GM19023 (cell line): ENCODE data around the gene ANAPC15.
"Not testable (repeated sequence)": the region's sequence is repeated elsewhere in the genome, so short reads cannot be mapped to it uniquely, and the experiment has no call there.

Source experiments
- ATAC-seq: cut with Tn5 transposase; IDR thresholded peaks from one replicate; pipeline ENCODE4 v1.9.1; 2021; ENCODE audit warnings: mild to moderate bottlenecking, moderate library complexity; ENCODE audit not compliant: unreplicated experiment

Gene ANAPC15

DNA sequence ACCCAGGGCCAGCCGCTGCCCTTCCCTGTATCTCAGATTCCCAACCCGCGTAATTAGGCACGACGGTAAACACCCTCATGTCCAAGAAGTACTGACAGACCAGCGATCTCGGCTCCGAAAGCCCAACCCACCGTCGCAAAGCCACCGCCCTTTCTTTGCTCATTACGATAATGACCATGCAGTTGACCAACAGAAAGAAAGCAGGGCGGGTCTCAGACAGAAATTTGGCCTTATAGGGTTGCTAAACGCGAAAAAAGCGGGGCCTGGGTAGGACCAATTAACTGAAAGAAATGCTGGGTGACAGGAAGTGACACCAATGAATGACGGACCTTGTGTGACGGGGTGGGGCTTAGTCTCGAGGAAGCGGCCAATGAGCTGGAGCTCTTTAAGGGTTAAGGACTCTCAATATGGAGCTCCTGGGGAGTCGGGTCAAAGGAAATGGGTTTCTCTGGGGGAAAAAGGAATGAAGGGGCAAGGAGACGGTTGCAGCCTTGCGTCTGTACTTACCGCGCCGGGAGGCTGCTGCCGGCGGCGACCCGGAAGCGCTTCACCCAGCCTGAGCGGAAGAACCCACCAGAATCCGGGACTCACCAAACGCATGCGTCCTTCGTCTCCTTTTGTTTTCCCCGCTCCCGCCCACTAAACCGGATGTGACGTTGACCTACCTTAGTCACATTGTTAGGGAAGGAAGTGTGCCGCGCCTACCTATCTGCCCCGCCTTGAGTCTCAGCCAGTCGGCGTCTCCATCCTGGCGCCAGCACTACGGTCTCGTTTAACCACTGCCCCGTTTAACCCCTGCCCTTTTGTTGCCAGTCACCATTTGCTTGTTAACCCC, at the start of gene ANAPC15:
Gene ANAPC15, minus strand, starts transcription at position 553 of the 835 bp plus-strand sequence. CDS start 1,419 bp downstream, outside the sequence.
- ATAC-seq, result peak; percentile 88

DNA sequence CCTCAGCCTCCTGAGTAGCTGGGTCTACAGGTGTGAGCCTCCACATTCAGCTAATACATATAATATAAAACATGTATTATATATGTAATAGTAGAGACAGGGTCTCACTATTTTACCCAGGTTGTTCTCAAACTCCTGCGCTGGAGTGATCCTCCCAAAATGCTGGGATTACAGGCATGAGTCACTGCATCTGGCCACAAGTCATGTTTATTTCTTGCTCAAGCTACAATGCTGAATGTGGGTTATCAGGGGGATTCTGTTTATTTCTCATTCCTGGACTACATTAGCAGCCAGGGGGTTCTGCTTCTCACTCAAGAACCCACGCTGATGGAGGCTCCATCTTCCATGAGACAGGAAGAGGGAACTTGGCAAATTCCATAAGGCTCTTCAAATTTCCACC, 47.8 kb upstream of the ANAPC15 start:
- ATAC-seq, result no peak

DNA sequence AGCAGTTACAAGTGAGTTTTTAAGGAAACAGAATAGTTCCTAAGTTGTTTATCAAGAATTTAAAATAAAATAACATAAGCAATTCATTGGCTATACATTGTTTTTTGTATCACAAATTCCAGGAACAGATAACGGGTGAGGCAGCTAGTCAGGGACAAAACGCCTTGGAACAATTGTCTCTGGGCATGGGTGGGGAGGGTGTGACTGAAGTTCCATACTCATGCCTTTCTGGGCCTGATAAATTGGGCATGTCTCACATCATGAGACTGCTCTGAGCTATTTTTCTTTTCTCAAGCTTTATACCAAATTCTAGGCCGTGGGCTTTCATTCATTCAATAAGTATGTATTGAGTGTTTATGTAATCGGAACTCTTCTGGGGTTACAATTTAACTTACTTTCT, 44.6 kb upstream of the ANAPC15 start:
- no peak for ATAC-seq

DNA sequence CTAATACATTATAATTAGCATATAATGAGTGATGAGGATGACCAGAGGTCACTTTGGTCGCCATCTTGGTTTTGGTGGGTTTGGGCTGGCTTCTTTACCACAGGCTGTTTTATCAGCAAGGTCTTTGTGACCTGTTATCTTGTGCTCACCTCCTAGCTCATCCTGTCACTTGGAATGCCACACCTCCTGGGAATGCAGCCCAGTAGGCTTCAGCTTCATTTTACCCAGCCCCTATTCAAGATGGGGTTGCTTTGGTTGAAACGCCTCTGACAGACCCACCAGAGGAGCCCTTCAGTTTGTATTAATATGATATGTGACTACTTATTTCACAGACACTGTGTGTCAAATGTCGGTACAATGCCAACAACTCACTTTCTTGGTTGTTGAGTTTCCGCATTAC, 43.3 kb upstream of the ANAPC15 start:
- no peak for ATAC-seq

DNA sequence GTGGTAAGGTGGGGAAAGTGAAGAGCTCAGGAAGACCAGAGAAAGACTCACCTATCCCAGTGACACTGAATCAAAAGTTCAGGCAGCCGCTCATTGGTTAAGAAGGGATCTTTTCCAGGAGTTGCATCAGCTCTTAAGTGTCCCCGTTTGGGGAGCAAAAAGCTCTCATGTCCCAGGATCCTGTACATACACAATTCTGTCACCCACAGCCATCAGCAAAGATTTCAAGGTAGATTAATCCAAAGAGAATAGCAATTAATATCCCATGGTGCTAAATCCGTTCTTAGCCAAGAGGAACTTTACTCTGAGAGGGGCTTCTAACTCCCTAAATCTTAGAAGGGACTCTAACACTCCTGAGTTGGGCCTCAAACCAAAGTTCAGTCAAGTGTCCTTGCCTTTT, 42.3 kb upstream of the ANAPC15 start:
- no peak for ATAC-seq

DNA sequence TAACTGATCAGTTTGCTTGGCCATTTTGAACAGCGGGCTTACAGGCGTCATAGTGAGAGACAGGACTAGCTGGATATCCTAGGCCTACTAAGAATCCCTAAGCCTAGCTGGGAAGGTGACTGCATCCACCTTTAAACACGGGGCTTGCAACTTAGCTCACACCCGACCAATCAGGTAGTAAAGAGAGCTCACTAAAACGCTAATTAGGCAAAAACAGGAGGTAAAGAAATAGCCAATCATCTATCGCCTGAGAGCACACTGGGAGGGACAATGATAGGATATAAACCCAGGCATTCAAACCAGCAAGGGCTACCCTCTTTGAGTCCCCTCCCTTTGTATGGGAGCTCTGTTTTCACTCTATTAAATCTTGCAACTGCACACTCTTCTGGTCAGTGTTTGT, 41.4 kb upstream of the ANAPC15 start:
- not testable (repeated sequence) for ATAC-seq

DNA sequence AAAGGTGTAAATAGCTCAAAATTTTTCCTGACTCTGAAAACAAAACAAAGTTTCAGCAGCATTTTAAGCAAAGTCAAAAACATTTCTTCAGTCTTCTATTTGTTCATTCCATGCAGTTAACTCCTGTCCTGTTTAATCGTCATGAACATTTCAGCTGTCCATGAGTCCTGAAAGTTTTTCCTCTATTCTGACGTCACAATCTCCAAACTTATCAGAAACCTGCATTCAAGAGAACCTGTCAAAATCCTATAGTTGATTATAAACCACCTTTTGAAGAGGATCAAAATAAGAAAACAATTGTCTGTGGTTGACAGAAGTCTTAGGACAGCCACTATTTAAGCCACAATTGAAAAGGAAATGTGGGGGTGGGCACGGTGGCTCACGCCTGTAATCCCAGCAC, 38.4 kb upstream of the ANAPC15 start:
- ATAC-seq, result no peak

DNA sequence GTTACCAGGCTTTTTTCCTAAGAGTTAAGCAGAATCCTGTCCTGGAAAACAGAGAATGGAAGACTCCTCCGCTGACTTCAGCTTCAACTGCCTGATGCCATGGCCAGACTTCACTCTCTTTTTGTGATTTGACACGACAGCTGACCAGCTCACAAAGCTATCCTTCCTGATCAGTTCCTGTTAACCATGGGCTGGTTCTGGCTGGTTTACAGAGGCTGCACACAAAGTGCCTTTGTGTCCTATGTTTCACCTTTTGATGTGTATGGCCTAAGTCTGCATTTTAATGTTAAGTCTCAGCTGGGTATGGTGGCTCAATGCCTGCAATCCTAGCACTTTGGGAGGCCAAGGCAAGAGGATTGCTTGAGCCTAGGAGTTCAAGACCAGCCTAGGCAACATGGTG, 34.1 kb upstream of the ANAPC15 start:
- ATAC-seq, result no peak

DNA sequence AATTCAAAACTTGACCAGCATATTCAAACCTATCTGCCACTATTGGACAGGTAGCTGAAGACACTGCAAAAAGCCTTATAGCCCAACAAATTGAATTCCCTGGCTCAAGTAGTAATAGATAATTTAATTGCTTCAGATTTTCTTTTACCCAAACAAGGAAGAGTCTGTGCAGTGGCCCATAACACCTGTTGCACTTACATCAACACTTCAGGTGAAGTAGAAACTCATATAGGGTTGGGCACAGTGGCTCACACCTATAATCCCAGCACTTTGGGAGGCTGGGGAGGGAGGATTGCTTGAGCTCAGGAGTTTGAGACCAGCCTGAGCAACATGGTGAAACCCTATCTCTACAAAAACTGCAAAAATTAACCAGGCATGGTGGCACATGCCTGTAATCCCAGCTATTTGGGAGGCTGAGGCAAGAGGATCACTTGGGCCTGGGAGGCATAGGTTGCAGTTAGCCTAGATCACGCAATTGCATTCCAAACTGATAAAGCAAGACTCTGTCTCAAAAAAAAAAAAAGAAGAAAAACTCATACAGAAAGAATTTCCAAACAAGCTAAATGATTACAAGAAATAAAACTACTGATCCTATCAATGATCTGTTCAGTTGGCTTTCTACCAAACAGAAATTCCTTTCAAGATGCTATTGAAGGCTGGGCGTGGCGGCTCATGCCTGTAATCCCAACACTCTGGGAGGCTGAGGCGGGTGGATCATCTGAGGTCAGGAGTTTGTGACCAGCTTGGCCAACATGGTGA, 32.5 kb upstream of the ANAPC15 start:
- ATAC-seq, result no peak

DNA sequence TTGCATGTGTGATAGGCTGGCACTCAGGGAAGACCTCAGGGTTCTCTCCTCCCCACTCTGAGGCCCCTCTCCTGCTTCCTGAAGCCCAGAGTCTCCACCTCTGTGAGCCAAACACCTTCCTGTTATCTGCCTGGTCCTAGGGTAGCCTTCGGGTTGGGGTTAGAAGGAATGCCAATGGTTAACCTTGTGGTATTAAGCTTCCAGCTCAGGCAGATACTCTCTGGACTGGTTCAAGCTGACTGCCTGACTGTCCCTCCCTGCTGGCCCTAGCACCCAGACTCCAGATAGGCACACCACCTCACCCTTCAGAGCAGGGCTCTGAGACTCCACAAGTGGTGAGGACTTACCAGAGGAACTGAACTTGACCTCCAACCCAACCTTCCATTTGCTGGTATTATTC, 30.0 kb upstream of the ANAPC15 start:
- not testable (repeated sequence) for ATAC-seq

DNA sequence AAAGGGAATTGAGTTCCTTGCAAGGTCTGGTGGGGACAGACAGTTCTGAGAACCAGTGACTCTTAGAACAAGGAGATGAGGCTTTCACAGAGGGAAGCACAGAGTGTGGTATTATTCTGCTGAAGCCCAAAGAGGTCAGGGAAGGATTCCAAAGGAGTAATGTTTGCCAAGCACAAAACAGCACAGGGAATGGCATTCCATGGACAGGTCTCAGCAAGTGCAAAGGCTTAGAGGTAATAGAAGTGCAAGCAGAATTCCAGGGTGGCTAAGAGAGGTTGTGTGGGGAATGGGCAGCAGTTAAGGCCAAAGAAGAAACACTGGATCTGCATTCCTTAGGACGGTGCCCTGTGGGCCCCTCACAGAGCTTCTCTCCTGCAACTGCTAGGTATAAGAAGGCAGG, 29.6 kb upstream of the ANAPC15 start:
- ATAC-seq, result not testable (repeated sequence)

DNA sequence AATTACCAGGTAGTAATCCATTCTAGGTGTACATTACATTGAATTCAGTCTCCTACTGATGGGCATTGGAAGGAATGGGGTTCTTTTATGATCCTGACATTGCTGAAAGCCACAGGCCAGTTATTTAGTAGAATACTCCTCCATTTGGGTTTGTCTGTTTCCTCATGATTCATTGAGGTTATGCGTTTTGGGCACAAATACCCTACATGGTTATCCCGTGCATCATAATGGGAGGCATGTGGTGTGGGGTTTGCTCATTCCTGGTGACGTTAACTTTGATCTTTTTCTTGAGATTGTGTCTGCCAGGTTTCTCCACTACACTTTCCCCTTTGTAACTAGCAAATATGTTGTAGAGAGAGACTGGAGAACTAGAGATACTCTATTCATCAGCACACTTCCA, 28.6 kb upstream of the ANAPC15 start:
- no peak for ATAC-seq

DNA sequence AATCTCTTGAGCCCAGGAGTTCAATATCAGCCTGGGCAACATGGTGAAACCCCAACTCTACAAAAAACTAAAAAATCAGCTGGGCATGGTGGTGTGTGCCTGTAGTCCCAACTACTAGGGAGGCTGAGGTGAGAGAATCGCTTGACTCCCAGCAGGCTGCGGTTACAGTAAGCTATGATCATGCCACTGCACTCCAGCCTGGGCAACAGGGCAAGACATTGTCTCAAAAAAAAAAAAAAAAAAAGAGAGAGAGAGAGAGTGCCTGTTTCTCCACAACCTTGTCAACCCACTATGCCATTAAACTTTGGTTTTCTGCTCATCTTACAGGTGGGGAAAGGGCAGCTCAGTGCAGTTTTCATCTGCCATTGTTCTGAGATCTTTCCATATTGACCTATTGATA, 28.2 kb upstream of the ANAPC15 start:
- no peak for ATAC-seq

DNA sequence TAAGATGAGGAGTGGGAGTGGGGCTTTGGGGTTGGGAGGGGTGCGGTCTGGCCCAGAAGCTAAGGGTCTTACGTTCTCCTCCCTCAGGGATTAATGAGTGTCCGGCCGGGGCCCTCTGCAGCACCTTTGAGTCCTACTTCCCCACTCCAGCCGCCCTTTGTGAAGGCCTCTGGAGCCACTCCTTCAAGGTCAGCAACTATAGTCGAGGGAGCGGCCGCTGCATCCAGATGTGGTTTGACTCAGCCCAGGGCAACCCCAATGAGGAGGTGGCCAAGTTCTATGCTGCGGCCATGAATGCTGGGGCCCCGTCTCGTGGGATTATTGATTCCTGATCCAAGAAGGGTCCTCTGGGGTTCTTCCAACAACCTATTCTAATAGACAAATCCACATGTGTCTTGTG, 27.0 kb upstream of the ANAPC15 start:
- no peak for ATAC-seq

DNA sequence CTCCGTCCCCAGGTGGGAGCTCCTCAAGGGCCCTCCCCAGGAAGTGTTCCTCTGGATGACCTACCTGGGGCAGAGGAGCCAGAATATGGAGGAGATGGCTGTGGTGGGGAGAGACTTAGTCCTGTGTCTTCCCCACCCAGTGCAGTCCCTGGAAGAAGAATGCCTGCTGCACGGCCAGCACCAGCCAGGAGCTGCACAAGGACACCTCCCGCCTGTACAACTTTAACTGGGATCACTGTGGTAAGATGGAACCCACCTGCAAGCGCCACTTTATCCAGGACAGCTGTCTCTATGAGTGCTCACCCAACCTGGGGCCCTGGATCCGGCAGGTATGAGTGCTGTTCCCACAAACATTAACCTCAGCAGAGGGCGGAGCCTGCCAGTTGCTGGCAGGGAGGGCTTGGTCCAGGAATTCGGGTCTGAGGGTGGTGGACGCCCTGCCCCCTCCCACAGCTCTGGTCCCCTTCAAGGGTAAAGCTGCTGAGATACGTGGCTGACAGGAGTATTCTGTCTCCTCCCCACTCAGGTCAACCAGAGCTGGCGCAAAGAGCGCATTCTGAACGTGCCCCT, 26.4 kb upstream of the ANAPC15 start:
- ATAC-seq, result no peak

DNA sequence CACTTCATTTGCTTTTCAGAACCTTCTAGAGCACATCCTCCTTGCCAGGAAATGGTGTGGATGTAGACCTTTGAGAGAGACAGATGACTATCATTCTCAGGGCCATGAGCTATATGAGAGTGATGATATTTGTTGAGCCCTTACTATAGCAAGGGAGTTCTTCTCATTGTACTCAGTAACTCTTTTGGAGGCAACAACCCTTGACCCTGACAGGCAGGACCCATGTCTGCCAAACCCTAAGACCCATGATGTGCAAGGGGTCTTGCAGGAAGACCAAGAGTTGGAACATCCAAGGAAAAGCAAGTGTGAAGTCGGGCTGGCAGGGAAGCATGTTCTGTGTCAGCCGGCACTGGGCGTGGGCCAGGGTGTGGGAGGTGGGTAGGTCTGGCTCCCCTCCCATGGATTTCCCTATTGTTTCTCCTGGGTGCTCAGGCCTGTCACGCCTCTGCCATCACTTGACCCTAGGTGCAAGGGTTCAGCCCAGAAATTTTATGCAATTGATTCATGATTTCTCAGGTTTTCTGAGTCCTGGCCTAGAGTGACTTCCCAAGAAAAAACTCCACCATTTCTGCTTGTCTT, 24.3 kb upstream of the ANAPC15 start:
- ATAC-seq, result no peak

DNA sequence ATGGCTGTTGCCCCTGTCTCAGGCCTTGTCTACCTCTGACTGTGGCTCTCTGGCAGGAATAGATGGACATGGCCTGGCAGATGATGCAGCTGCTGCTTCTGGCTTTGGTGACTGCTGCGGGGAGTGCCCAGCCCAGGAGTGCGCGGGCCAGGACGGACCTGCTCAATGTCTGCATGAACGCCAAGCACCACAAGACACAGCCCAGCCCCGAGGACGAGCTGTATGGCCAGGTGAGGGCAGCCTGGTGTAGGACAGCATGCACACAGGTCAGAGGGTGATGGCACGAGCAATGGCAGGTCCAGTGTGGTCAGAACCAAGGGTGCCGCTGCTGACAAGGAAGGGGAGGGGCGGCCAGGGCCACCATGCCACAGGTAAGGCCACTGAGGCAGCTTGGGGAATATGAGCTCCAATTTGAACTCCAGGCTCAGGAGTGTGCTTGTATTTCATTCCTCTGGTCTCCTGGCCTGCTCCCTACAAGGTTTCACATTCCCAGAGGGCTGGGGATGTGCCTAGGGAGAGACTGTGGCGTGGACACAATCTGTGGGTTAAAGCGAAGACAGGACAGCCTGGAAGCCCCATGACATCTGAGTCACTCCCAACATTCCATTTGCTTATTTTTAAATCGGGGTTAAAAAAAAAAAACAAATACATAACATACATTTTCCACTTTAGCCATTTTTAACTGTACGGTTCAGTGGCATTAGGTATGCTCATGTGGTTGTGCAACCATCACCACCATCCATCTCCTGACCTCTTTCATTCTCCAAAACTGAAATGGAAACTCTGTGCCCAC, 23.6 kb upstream of the ANAPC15 start:
- no peak for ATAC-seq

DNA sequence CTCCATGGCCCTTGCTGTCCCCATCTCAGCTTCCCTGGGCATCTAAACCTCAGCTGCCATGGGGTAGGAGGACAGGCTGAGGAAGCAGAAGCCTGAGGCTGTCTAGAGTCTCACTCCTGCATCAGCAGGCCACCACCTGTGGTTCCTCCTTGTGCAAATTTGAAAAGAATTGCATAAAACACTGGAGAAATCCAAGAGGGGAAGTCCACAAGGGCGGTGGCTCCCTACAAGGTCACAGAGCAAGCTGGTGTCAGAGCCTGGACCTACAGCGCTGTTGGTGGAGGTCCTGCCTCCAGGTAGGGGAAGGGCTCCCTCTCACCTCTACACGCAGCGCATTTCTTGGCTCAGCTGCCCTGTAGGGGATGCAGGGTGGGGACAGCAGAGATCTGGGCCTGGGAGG, 23.0 kb upstream of the ANAPC15 start, which contains the start of gene FOLR3:
Gene FOLR3, plus strand, starts transcription at position 253 of the 400 bp plus-strand sequence. CDS start 228 bp downstream, outside the sequence.
- ATAC-seq, result not testable (repeated sequence)

DNA sequence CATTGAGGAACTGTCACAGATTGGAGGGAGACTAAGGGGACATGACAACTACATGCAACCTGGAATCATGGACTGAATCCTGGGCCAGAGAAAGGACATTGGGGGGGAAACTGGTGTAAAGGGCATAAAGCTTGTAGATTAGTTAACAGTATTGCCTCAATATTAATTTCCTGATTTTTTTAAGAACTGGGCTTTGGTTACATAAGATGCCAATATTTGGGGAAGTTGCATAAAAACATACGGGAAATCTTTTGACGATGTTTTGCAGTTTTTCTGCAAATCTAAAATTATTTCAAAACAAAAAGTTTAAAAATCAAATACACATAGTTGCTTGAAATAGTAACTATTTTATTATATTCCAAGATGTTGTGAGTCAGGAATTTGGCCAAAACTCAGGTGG, 20.2 kb upstream of the ANAPC15 start:
- no peak for ATAC-seq

DNA sequence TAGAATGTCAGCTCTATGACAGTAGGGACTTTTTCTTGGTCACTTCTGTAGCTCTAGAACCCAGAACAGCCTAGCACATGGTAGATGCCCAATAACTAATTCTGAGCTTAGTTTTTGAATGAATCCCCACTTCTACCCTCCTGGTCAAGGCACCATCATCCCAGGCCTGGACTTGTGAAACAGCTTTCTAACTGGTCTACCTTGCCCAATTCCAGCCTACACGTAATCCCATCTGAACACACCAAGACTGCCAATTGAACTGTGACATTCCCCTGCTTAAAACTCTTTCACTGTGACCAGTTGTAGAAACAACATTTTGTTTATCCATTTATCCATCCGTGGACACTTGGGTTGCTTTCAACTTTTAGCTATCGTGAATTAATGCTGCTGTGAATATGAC, 16.9 kb upstream of the ANAPC15 start:
- ATAC-seq, result no peak

DNA sequence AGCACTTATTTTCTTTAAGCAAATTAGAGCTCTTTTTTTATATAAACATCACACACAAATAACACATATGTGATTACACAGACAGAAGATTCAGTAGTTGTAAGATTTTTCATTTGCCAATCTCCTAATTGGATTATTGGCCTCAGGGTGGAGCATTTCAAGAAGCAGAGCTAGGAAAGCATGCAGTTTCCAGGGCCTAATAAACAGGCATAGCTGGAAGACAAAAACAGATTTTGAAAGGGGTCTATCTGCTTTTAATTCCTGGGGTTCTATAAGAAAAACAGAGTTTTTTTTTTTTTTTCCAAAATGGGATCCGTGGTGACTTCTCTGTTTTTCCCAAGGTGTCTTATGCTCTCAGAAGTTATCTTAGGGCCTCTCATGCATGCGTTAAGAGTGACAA, 15.4 kb upstream of the ANAPC15 start:
- ATAC-seq, result no peak
